Brain microvascular endothelial cell (primary cell): ENCODE data around the gene RNF141.

Source experiments
- DNase-seq: peaks from one replicate; pipeline ENCODE4 v3.0.0-alpha.2; 2020
- H3K27ac ChIP-seq: fragments of 250-450 bp; sonication (Bioruptor Pico); 2 replicates; pipeline ENCODE4 v1.5.1; 2020; ENCODE audit warnings: mild to moderate bottlenecking, moderate library complexity
- H3K27me3 ChIP-seq: fragments of 250-450 bp; sonication (Bioruptor Pico); replicated peaks from 2 replicates; pipeline ENCODE4 v1.5.1; 2020; ENCODE audit warnings: mild to moderate bottlenecking
- H3K36me3 ChIP-seq: fragments of 250-450 bp; sonication (Bioruptor Pico); replicated peaks from 2 replicates; pipeline ENCODE4 v1.5.1; 2020; ENCODE audit warnings: mild to moderate bottlenecking
- H3K4me3 ChIP-seq: 2 replicates; pipeline ENCODE4 v1.5.1; 2011; ENCODE audit warnings: low read depth, mild to moderate bottlenecking, control low read depth, low read length, moderate library complexity
- in situ Hi-C: cut with HindIII; loops from 2 replicates; pipeline ENCODE4 v1.10.0; 2017; ENCODE audit warnings: low sequenced_read_pairs, low pct_ligation_motif_present
- TF ChIP-seq, protein P1 (sequence below): IDR thresholded peaks from 2 replicates; pipeline ENCODE4 v1.5.1; 2011; ENCODE audit warnings: low read depth, mild to moderate bottlenecking, moderate library complexity, low read length, control low read depth, inconsistent platforms; ENCODE audit errors: missing control alignments

RNF141 gene

DNA sequence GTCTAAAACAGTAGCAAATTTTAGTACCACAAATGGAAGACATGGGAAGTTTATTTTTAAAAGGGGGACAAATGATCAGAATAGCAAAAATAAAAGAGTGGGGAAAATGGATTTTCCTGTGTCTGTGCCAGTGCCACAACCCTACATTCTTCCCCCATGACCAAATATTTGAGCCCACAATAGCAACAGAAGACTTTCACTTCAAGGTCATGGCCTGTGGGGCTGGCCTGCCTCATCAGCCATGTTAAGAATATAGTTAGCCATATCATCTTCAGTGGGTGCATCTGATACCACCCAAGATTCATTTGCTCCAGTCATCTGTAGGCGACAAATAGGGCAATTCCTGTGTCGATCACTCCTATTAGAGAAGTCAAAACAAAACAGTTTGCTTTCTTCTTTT, 26.3 kb downstream of the RNF141 start:
- TF ChIP-seq, protein P1, sequence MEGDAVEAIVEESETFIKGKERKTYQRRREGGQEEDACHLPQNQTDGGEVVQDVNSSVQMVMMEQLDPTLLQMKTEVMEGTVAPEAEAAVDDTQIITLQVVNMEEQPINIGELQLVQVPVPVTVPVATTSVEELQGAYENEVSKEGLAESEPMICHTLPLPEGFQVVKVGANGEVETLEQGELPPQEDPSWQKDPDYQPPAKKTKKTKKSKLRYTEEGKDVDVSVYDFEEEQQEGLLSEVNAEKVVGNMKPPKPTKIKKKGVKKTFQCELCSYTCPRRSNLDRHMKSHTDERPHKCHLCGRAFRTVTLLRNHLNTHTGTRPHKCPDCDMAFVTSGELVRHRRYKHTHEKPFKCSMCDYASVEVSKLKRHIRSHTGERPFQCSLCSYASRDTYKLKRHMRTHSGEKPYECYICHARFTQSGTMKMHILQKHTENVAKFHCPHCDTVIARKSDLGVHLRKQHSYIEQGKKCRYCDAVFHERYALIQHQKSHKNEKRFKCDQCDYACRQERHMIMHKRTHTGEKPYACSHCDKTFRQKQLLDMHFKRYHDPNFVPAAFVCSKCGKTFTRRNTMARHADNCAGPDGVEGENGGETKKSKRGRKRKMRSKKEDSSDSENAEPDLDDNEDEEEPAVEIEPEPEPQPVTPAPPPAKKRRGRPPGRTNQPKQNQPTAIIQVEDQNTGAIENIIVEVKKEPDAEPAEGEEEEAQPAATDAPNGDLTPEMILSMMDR = no peak
- in situ Hi-C loops = no loop called here
- peak; percentile 45 for DNase-seq
- Histone ChIP-seq H3K36me3 (peaks cover 9% of the 10 kb centered on the region), H3K27ac (peak overlapping the region; percentile 31), H3K27me3 (no peaks in the 10 kb centered on the region), H3K4me3 (no peak overlapping the region)

DNA sequence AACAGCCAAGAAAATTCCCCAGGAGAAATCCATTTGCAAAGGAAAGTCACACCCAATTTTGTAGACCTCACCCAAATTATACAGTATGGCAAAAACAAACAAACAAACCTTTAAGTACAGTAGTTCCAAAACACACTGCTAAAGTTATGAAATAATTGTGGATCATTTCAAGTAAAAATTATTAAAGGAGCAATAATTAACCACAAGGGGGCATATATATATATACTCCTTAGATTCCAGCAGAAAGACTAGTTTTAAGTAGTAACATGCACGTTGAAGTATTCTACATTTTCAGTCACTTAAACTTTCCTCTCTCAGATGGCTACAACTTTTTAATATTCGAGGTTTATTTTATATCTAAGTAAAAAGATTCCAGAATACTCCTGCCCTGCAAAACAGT, 26.8 kb downstream of the RNF141 start:
- Histone ChIP-seq H3K36me3 (peaks cover 6% of the 10 kb centered on the region), H3K27ac (peak overlapping the region; percentile 31), H3K27me3 (no peaks in the 10 kb centered on the region), H3K4me3 (no peak overlapping the region)
- no peak for DNase-seq
- TF ChIP-seq, protein P1 = peak; percentile 12
- in situ Hi-C loops = no loop called here

DNA sequence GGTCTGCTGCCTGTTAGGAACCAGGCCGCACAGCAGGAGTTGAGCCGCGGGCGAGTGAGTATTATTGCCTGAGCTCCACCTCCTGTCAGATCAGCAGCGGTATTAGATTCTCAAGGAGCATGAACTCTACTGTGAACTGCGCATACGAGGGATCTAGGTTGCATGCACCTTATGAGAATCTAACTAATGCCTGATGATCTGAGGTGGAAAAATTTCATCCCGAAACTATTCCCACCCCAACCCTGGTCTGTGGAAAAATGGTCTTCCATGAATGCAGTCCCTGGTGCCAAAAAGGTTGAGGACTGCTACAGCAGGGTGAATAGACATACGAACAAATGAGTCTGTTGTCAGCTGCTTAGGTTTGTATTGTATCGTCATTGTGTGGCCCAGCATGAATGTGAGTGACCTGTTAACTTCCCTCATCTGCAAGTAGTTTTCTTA, 29.8 kb downstream of the RNF141 start:
- TF ChIP-seq, protein P1 = no peak
- DNase-seq = no peak
- H3K27ac ChIP-seq = no peak overlapping the region
- peaks cover under 1% of the 10 kb centered on the region for H3K36me3 ChIP-seq
- in situ Hi-C loops = no loop called here
- no peak overlapping the region for H3K4me3 ChIP-seq
- H3K27me3 ChIP-seq = no peaks in the 10 kb centered on the region

DNA sequence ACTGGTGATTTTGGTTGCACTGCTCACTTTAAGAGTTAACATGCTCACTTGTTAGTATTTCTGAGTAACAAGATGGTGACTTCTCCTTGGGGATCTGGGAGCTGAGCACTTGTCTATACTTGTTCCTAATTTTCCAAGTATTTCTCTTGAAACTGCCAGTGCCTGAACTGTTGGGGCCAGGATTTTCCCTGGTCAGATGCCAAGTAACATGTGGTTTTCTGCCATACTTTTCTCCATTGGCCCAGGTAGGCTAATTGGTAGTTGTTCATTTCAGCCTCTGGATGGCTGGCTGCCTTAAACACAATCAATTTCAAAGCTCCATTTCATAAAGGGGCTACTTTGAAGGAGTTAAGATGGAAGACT, 35.0 kb downstream of the RNF141 start:
- Histone ChIP-seq H3K4me3 (no peak overlapping the region), H3K36me3 (peaks cover 2% of the 10 kb centered on the region), H3K27ac (no peak overlapping the region), H3K27me3 (no peaks in the 10 kb centered on the region)
- TF ChIP-seq, protein P1 = no peak
- no peak for DNase-seq
- in situ Hi-C loops = no loop called here

DNA sequence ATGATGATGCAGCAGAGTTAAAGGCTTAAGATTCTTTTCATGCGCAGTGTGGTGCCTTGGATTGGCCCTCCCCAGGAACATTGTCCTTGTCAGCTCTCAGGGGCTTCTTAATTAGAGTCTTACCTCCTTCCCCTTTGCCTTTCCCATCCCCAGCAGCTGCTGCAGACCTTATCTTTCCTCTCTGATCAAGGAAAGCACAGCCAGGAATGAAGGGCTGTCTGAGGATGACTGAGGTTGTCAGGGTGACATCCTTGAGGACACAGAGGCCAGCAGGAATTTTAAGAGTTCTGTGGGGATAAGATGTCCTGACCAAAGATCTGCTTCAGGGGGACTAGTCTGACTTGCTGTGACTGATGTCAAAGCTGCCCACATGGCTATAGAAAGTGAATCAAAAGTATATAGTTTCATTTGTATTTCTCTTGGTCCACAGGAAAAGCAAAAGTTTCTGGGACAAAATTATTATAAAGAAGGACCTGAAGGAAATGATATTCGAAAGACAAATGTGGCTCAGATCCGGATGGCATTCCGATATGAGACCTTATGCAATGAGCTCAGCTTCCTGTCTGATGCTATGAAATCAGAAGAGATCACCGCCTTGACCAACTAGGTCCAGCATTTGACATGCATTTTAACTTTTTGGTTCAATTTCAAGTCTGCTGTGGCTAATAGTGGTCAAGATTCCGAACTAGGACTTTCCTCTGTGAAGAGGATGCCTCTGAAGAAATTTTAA, 35.5 kb downstream of the RNF141 start:
- TF ChIP-seq, protein P1 = no peak
- Histone ChIP-seq H3K36me3 (peaks cover 3% of the 10 kb centered on the region), H3K4me3 (no peak overlapping the region), H3K27me3 (no peaks in the 10 kb centered on the region), H3K27ac (no peak overlapping the region)
- in situ Hi-C loops = no loop called here
- DNase-seq = no peak

DNA sequence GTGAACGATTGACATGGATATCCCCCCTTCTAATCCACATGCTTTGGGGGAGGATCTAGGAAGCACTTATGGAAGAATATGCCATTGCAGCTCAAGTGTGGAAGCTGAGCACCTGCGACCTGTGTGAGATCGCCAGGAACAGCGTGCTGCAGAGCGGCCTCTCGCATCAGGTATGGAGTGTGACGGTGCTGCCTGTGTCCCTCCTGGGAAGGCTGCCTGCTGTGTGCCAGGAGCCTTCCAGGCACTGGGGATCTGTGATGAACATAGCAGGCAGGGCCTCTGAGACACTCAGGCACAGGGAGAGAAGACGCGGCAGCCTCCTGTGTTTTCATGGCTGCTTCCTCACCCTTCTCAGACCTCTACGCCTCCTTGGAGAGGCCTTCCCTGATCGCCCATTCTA, 36.5 kb downstream of the RNF141 start:
- in situ Hi-C loops = no loop called here
- DNase-seq = no peak
- TF ChIP-seq, protein P1 = no peak
- H3K27ac ChIP-seq = no peak overlapping the region
- peaks cover 6% of the 10 kb centered on the region for H3K36me3 ChIP-seq
- H3K4me3 ChIP-seq = no peak overlapping the region
- H3K27me3 ChIP-seq = no peaks in the 10 kb centered on the region
